Measurements from ENCODE around the gene PCDHB5. TPM values are rescaled to one million over a fixed set of nuclear protein-coding genes. Genes with fewer than 3 reads are reported as not detected.
A peak's percentile ranks its signal among the peaks of the same experiment; 100 is the strongest.
"Not testable (repeated sequence)": the region's sequence is repeated elsewhere in the genome, so short reads cannot be mapped to it uniquely, and the experiment has no call there.

PCDHB5 gene
- total RNA-seq, 2 donors from 2014 or later: 4.8 to 11.0 TPM

DNA sequence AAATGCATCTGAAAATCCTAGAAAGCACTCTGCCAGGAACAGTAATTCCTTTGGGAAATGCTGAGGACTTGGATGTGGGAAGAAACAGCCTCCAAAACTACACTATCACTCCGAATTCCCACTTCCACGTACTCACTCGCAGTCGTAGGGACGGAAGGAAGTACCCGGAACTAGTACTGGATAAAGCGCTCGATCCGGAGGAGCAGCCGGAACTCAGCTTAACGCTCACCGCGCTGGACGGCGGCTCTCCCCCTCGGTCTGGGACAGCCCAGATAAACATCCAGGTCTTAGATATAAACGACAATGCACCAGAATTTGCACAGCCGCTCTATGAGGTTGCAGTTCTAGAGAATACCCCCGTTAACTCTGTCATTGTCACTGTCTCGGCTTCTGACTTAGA is 33.9 kb upstream of the PCDHB5 start:
- no peak for ATAC-seq (ENCODE audit: insufficient number of reproducible peaks, low FRiP score, low read depth)
- H3K4me3 ChIP-seq: peak overlapping the region; percentile 6

DNA sequence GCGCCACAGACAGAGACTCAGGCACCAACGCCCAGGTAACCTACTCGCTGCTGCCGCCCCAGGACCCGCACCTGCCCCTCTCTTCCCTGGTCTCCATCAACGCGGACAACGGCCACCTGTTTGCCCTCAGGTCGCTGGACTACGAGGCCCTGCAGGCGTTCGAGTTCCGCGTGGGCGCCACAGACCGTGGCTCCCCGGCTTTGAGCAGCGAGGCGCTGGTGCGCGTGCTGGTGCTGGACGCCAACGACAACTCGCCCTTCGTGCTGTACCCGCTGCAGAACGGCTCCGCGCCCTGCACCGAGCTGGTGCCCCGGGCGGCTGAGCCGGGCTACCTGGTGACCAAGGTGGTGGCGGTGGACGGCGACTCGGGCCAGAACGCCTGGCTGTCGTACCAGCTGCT is 32.9 kb upstream of the PCDHB5 start:
- H3K36me3 ChIP-seq; ATAC-seq (ENCODE audit: insufficient number of reproducible peaks, low FRiP score, low read depth); H3K4me1 ChIP-seq (ENCODE audit: control insufficient read depth in 1 of 2, low read depth in 2 of 2); H3K27ac ChIP-seq; DNase-seq (ENCODE audit: low spot score); H3K27me3 ChIP-seq (replicated peaks; ENCODE audit: insufficient read depth); H3K4me3 ChIP-seq: not testable (repeated sequence)
- peaks cover 31% of the 10 kb centered on the region for H3K9me3 ChIP-seq

More for the DNA sequence above, 33.9 kb upstream of the PCDHB5 start:
- H3K36me3 ChIP-seq: no peaks in the 10 kb centered on the region
- no peak overlapping the region for H3K27ac ChIP-seq
- TF ChIP-seq, protein P1, sequence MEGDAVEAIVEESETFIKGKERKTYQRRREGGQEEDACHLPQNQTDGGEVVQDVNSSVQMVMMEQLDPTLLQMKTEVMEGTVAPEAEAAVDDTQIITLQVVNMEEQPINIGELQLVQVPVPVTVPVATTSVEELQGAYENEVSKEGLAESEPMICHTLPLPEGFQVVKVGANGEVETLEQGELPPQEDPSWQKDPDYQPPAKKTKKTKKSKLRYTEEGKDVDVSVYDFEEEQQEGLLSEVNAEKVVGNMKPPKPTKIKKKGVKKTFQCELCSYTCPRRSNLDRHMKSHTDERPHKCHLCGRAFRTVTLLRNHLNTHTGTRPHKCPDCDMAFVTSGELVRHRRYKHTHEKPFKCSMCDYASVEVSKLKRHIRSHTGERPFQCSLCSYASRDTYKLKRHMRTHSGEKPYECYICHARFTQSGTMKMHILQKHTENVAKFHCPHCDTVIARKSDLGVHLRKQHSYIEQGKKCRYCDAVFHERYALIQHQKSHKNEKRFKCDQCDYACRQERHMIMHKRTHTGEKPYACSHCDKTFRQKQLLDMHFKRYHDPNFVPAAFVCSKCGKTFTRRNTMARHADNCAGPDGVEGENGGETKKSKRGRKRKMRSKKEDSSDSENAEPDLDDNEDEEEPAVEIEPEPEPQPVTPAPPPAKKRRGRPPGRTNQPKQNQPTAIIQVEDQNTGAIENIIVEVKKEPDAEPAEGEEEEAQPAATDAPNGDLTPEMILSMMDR (IDR thresholded peaks at IDR 0.05): no peak
- no peak for DNase-seq (ENCODE audit: low spot score)
- no peaks in the 10 kb centered on the region for H3K27me3 ChIP-seq (replicated peaks; ENCODE audit: insufficient read depth)
- peaks cover 31% of the 10 kb centered on the region for H3K9me3 ChIP-seq
- no peaks in the 10 kb centered on the region for H3K4me1 ChIP-seq (ENCODE audit: control insufficient read depth in 1 of 2, low read depth in 2 of 2)

DNA sequence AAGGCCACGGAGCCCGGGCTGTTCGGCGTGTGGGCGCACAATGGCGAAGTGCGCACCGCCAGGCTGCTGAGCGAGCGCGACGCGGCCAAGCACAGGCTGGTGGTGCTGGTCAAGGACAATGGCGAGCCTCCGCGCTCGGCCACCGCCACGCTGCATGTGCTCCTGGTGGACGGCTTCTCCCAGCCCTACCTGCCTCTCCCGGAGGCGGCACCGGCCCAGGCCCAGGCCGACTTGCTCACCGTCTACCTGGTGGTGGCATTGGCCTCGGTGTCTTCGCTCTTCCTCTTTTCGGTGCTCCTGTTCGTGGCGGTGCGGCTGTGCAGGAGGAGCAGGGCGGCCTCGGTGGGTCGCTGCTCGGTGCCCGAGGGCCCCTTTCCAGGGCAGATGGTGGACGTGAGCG is 32.5 kb upstream of the PCDHB5 start:
- ATAC-seq (ENCODE audit: insufficient number of reproducible peaks, low FRiP score, low read depth); H3K4me1 ChIP-seq (ENCODE audit: control insufficient read depth in 1 of 2, low read depth in 2 of 2); H3K27ac ChIP-seq; H3K4me3 ChIP-seq; DNase-seq (ENCODE audit: low spot score); H3K27me3 ChIP-seq (replicated peaks; ENCODE audit: insufficient read depth); H3K36me3 ChIP-seq: not testable (repeated sequence)
- H3K9me3 ChIP-seq: peaks cover 30% of the 10 kb centered on the region

DNA sequence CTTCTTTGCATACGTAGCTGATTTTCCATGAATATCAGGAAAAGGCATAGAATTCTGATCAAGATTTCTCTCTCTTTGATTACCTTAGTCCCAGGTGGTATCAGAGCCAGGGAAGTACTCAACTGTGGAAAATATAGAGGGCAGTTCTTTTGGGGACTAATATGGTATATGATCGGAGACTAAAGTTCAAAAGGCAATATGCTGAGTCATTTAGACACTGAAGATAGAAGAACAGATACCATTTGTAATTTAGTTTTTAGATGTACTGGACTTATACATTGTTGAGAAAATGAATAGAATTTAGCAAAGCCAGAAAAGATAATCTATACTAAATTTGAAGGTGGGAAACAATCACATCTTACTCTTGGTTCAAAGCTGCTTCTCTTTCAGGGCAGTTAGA is 29.7 kb upstream of the PCDHB5 start:
- ATAC-seq (ENCODE audit: insufficient number of reproducible peaks, low FRiP score, low read depth) (no peak), DNase-seq (ENCODE audit: low spot score) (no peak)
- Histone ChIP-seq H3K36me3 (no peaks in the 10 kb centered on the region), H3K4me1 (ENCODE audit: control insufficient read depth in 1 of 2, low read depth in 2 of 2) (no peaks in the 10 kb centered on the region), H3K4me3 (no peak overlapping the region), H3K27me3 (replicated peaks; ENCODE audit: insufficient read depth) (no peaks in the 10 kb centered on the region), H3K27ac (no peak overlapping the region), H3K9me3 (peaks cover 15% of the 10 kb centered on the region)
- TF ChIP-seq, protein P1 (IDR thresholded peaks at IDR 0.05): no peak

DNA sequence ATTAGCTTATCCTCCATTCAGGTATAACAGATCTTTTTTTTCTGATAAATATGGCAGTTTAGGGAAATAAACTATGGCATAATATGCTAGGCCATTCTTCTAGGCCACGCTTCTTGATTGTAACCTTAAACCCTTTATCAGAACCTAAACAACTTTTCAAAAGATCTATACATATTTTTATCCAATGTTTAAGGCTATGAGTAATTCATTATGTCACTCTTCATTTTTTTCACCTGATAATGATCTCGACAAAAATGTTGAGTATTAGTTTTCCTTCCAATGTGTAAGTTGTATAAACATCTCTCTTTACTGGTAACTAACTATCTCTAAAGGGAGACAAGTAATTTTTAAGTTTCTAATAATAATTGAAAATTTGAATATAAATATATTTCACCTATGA is 15.8 kb upstream of the PCDHB5 start:
- H3K4me1 ChIP-seq (ENCODE audit: control insufficient read depth in 1 of 2, low read depth in 2 of 2): no peaks in the 10 kb centered on the region
- H3K36me3 ChIP-seq: no peaks in the 10 kb centered on the region
- no peak for ATAC-seq (ENCODE audit: insufficient number of reproducible peaks, low FRiP score, low read depth)
- H3K4me3 ChIP-seq: no peak overlapping the region
- TF ChIP-seq, protein P1 (IDR thresholded peaks at IDR 0.05): no peak
- no peaks in the 10 kb centered on the region for H3K27me3 ChIP-seq (replicated peaks; ENCODE audit: insufficient read depth)
- DNase-seq (ENCODE audit: low spot score): no peak
- H3K9me3 ChIP-seq: peaks cover 9% of the 10 kb centered on the region
- no peak overlapping the region for H3K27ac ChIP-seq

DNA sequence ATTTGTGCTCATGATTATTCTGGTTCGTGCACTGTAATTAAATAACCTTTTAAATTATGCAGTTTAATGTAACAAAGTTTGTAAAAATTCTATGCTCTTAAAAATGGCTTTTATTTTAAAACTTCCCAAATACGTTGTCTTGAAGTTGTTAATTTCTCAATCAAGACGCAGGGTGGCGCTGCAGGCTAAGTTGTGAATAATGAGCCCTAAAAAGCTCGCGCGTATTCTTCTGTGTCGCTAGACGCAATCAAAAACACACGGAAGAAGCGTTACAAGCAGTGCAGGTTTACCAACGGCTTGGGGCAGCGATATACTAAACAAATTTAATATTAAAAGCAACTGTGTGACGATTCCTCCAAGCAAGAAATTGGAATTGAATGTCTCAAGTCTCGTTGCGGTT is 13.4 kb upstream of the PCDHB5 start, which contains the start of gene PCDHB4:
Gene PCDHB4, plus strand, starts transcription at position 256 of the 400 bp plus-strand sequence. CDS start 181 bp downstream, outside the sequence.
- Histone ChIP-seq H3K4me3 (peak within 1 kb of the TSS; percentile 51), H3K4me1 (ENCODE audit: control insufficient read depth in 1 of 2, low read depth in 2 of 2) (no peaks in the 10 kb centered on the region), H3K36me3 (no peaks in the 10 kb centered on the region), H3K27ac (no peak within 1 kb of the TSS), H3K27me3 (replicated peaks; ENCODE audit: insufficient read depth) (no peaks in the 10 kb centered on the region), H3K9me3 (peaks cover 12% of the 10 kb centered on the region)
- TF ChIP-seq, protein P1 (IDR thresholded peaks at IDR 0.05): peak; percentile 18
- no peak for ATAC-seq (ENCODE audit: insufficient number of reproducible peaks, low FRiP score, low read depth)
- no peak for DNase-seq (ENCODE audit: low spot score)

Measured in thoracic aorta (tissue), 2 donors.